ENCODE measurements around the gene P2RY14. TPM values are rescaled to one million over a fixed set of nuclear protein-coding genes. Genes with fewer than 3 reads are reported as not detected.

P2RY14 gene
- total and polyA plus RNA-seq, 2 experiments from 2014 or later, result 0.95 TPM; not detected in 1

DNA sequence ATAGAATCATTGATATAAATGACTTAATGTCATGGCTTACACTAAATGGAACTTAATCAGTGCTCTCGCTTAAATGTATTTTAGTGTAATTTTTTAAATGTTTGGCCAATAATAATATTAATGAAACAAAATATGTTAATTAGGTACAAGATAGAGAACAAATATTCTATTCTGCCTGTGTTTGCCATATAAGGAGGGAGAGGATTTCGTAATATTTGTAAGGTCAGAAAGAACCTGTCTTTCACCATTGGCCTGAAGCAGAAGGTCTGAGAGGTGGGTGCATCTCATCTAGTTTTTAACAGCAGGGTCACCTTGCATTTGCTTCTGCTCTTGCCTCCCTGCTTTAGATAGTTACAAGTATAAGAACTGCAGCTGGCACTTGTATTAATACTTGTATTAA, 35.8 kb upstream of the P2RY14 start:
- Histone ChIP-seq H3F3A (replicated peaks; ENCODE audit: low read depth) (no peaks in the 10 kb centered on the region), H3K4me3 (no peak overlapping the region), H3K27me3 (ENCODE audit: insufficient read depth) (no peaks in the 10 kb centered on the region), H3K79me2 (replicated peaks; ENCODE audit: insufficient read depth) (no peaks in the 10 kb centered on the region), H3K27ac (ENCODE audit: low read depth) (no peak overlapping the region), H3K9me2 (ENCODE audit: insufficient read depth) (no peaks in the 10 kb centered on the region), H3K4me2 (no peak overlapping the region), H3K36me3 (ENCODE audit: insufficient read depth) (no peaks in the 10 kb centered on the region), H2AFZ (no peak overlapping the region), H4K20me1 (replicated peaks; ENCODE audit: insufficient read depth) (no peaks in the 10 kb centered on the region), H3K4me1 (ENCODE audit: insufficient read depth) (peaks cover 44% of the 10 kb centered on the region)
- DNase-seq (ENCODE audit: low spot score), result no peak
- TF ChIP-seq, protein P1, sequence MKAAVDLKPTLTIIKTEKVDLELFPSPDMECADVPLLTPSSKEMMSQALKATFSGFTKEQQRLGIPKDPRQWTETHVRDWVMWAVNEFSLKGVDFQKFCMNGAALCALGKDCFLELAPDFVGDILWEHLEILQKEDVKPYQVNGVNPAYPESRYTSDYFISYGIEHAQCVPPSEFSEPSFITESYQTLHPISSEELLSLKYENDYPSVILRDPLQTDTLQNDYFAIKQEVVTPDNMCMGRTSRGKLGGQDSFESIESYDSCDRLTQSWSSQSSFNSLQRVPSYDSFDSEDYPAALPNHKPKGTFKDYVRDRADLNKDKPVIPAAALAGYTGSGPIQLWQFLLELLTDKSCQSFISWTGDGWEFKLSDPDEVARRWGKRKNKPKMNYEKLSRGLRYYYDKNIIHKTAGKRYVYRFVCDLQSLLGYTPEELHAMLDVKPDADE (IDR thresholded peaks at IDR 0.05), result no peak
- TF ChIP-seq, protein P2, sequence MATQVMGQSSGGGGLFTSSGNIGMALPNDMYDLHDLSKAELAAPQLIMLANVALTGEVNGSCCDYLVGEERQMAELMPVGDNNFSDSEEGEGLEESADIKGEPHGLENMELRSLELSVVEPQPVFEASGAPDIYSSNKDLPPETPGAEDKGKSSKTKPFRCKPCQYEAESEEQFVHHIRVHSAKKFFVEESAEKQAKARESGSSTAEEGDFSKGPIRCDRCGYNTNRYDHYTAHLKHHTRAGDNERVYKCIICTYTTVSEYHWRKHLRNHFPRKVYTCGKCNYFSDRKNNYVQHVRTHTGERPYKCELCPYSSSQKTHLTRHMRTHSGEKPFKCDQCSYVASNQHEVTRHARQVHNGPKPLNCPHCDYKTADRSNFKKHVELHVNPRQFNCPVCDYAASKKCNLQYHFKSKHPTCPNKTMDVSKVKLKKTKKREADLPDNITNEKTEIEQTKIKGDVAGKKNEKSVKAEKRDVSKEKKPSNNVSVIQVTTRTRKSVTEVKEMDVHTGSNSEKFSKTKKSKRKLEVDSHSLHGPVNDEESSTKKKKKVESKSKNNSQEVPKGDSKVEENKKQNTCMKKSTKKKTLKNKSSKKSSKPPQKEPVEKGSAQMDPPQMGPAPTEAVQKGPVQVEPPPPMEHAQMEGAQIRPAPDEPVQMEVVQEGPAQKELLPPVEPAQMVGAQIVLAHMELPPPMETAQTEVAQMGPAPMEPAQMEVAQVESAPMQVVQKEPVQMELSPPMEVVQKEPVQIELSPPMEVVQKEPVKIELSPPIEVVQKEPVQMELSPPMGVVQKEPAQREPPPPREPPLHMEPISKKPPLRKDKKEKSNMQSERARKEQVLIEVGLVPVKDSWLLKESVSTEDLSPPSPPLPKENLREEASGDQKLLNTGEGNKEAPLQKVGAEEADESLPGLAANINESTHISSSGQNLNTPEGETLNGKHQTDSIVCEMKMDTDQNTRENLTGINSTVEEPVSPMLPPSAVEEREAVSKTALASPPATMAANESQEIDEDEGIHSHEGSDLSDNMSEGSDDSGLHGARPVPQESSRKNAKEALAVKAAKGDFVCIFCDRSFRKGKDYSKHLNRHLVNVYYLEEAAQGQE (IDR thresholded peaks at IDR 0.05; ENCODE audit: unreplicated experiment), result no peak
- TF ChIP-seq, protein P3, sequence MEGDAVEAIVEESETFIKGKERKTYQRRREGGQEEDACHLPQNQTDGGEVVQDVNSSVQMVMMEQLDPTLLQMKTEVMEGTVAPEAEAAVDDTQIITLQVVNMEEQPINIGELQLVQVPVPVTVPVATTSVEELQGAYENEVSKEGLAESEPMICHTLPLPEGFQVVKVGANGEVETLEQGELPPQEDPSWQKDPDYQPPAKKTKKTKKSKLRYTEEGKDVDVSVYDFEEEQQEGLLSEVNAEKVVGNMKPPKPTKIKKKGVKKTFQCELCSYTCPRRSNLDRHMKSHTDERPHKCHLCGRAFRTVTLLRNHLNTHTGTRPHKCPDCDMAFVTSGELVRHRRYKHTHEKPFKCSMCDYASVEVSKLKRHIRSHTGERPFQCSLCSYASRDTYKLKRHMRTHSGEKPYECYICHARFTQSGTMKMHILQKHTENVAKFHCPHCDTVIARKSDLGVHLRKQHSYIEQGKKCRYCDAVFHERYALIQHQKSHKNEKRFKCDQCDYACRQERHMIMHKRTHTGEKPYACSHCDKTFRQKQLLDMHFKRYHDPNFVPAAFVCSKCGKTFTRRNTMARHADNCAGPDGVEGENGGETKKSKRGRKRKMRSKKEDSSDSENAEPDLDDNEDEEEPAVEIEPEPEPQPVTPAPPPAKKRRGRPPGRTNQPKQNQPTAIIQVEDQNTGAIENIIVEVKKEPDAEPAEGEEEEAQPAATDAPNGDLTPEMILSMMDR (conservative IDR thresholded peaks at IDR 0.05; ENCODE audit: low read depth in 2 of 2), result no peak
- TF ChIP-seq STAT1 (IDR thresholded peaks at IDR 0.05; ENCODE audit: unreplicated experiment) (no peak), EZH2phosphoT487 (IDR thresholded peaks at IDR 0.05; ENCODE audit: unreplicated experiment) (no peak), ZNF114 (CRISPR knock-in tag; IDR thresholded peaks at IDR 0.05) (no peak), POLR2AphosphoS5 (IDR thresholded peaks at IDR 0.05; ENCODE audit: low read depth) (no peak), CREB1 (CRISPR knock-in tag; IDR thresholded peaks at IDR 0.05; ENCODE audit: low read depth) (no peak), EZH2 (IDR thresholded peaks at IDR 0.05; ENCODE audit: low read depth, unreplicated experiment) (no peak), ZNF331 (CRISPR knock-in tag; IDR thresholded peaks at IDR 0.05; ENCODE audit: low read depth) (no peak), NANOG (IDR thresholded peaks at IDR 0.05; ENCODE audit: borderline replicate concordance) (no peak), JUNB (IDR thresholded peaks at IDR 0.05; ENCODE audit: unreplicated experiment) (no peak)
- TF ChIP-seq, protein P4, sequence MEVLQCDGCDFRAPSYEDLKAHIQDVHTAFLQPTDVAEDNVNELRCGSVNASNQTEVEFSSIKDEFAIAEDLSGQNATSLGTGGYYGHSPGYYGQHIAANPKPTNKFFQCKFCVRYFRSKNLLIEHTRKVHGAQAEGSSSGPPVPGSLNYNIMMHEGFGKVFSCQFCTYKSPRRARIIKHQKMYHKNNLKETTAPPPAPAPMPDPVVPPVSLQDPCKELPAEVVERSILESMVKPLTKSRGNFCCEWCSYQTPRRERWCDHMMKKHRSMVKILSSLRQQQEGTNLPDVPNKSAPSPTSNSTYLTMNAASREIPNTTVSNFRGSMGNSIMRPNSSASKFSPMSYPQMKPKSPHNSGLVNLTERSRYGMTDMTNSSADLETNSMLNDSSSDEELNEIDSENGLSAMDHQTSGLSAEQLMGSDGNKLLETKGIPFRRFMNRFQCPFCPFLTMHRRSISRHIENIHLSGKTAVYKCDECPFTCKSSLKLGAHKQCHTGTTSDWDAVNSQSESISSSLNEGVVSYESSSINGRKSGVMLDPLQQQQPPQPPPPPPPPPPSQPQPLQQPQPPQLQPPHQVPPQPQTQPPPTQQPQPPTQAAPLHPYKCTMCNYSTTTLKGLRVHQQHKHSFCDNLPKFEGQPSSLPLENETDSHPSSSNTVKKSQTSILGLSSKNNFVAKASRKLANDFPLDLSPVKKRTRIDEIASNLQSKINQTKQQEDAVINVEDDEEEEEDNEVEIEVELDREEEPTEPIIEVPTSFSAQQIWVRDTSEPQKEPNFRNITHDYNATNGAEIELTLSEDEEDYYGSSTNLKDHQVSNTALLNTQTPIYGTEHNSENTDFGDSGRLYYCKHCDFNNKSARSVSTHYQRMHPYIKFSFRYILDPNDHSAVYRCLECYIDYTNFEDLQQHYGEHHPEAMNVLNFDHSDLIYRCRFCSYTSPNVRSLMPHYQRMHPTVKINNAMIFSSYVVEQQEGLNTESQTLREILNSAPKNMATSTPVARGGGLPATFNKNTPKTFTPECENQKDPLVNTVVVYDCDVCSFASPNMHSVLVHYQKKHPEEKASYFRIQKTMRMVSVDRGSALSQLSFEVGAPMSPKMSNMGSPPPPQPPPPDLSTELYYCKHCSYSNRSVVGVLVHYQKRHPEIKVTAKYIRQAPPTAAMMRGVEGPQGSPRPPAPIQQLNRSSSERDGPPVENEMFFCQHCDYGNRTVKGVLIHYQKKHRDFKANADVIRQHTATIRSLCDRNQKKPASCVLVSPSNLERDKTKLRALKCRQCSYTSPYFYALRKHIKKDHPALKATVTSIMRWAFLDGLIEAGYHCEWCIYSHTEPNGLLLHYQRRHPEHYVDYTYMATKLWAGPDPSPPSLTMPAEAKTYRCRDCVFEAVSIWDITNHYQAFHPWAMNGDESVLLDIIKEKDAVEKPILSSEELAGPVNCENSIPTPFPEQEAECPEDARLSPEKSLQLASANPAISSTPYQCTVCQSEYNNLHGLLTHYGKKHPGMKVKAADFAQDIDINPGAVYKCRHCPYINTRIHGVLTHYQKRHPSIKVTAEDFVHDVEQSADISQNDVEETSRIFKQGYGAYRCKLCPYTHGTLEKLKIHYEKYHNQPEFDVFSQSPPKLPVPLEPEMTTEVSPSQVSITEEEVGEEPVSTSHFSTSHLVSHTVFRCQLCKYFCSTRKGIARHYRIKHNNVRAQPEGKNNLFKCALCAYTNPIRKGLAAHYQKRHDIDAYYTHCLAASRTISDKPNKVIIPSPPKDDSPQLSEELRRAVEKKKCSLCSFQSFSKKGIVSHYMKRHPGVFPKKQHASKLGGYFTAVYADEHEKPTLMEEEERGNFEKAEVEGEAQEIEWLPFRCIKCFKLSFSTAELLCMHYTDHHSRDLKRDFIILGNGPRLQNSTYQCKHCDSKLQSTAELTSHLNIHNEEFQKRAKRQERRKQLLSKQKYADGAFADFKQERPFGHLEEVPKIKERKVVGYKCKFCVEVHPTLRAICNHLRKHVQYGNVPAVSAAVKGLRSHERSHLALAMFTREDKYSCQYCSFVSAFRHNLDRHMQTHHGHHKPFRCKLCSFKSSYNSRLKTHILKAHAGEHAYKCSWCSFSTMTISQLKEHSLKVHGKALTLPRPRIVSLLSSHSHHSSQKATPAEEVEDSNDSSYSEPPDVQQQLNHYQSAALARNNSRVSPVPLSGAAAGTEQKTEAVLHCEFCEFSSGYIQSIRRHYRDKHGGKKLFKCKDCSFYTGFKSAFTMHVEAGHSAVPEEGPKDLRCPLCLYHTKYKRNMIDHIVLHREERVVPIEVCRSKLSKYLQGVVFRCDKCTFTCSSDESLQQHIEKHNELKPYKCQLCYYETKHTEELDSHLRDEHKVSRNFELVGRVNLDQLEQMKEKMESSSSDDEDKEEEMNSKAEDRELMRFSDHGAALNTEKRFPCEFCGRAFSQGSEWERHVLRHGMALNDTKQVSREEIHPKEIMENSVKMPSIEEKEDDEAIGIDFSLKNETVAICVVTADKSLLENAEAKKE (CRISPR knock-in tag; IDR thresholded peaks at IDR 0.05), result no peak
- Mint-ChIP-seq H3K9me3 (no peaks in the 10 kb centered on the region), H3K36me3 (ENCODE audit: low read depth) (no peaks in the 10 kb centered on the region), H3K27me3 (ENCODE audit: insufficient read depth, low read depth, poor library complexity) (no peaks in the 10 kb centered on the region), H3K27ac (no peak overlapping the region), H3K4me3 (no peak overlapping the region), H3K4me1 (peaks cover 57% of the 10 kb centered on the region)
- ATAC-seq, result no peak
